NCI-H446 treated with DMSO at 0.1 percent for 48 hours (cell line): ENCODE results near the gene LACTBL1.
"Not testable (repeated sequence)": the region's sequence is repeated elsewhere in the genome, so short reads cannot be mapped to it uniquely, and the experiment has no call there.

Experiments used
- DNase-seq: peaks from one replicate; lab custom pipeline; 2025; lab: John Stamatoyannopoulos, UW

Gene LACTBL1

GRCh38 chr1:22976461-22977243, 4.0 kb upstream of the LACTBL1 start:
- DNase-seq, result peak; percentile 67

DNA sequence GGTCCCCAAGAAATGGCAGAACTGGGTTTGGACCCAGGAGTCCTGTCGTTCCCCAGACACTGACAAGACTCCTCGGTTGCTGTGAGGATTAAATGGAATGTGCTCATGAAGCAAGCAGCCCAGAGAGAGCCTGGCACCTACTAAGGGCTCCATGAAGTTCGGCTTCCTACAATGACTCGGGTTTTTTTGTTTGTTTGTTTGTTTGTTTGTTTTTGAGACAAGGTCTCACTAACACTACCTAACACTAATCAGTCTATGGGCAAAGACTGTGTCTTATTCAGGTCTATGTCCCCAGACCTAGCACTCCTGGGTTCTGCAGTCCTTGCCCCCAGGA, 3.4 kb upstream of the LACTBL1 start:
- no peak for DNase-seq

DNA sequence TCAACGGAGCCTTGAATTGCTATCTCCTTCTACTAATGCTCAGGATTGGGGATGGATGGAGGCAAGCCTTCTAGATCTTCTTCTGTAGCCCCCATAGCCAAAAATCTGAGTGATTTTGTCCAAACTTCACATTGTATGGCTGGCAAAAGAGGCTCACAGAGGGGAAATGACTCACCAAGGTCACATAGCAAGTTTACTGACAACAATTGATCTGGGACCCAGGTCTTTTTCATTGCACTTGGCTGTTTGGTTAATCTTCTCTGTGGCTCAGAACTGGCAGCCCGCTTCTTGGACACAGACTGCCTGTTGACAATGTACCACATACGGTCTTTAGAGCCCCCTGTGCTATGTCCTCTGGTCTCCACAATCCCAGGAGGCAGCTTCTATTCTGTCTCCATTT, 3.0 kb upstream of the LACTBL1 start:
- no peak for DNase-seq

- no peak for DNase-seq
Measured at GRCh38 chr1:22971611-22972405, 858 bp downstream of the LACTBL1 start.

- DNase-seq, result no peak
Measured at GRCh38 chr1:22971161-22971560, 1.5 kb downstream of the LACTBL1 start.

DNA sequence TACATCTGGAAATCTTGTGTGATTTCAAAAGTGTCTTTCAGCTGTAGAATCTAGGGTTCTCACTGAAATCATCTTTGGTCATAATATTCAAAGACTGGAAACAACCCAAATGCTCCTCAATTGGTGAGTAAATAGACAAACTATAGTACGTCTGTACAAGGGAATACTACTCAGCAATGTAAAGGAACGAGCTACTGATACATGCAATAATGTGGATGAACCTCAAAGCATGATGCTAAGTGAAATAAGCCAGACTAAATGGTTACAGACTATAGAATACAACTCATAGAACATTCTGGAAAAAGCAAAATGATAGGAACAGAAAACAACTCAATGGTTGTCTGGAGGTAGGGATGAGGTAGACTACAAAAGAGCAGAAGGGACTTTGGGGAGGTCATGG, 2.6 kb downstream of the LACTBL1 start:
- DNase-seq, result no peak

DNA sequence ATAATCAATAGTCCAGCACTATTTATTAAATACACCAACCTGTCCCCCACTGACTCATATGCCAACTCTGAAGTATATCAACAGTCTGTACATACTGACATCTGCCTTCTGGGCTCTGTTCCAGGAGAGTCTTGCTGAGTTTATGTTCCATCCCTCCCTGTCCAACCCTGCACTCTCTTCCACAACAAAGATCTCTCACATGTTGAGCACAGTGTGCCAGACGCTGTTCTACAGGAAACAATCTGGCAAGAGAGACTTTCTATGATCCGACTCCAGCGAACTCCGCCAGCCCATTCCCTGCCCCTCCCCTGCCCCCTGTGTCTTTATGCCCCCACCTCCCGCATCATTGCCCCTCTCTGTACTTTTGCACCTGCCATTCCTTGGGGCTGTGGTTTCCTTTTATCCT, 3.4 kb downstream of the LACTBL1 start:
- peak; percentile 98 for DNase-seq

DNA sequence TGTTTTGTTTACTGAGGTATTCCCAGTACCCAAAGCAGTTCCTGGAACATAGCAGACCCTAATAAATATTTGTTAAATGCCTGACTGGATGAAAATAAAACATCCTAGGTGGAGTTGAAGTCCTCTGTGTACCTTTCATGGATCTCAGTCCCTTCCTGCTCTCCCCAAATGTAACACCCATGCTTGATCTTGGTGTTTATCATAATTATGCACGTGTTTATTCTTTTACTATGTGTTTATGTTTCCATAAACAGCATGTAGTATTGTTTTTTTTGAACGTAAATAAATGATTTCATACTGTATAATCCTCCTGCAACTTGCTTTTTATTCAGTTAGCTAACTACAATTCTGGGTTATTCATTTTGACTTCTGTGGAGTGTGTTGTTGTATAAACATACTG, 4.8 kb downstream of the LACTBL1 start:
- no peak for DNase-seq

DNA sequence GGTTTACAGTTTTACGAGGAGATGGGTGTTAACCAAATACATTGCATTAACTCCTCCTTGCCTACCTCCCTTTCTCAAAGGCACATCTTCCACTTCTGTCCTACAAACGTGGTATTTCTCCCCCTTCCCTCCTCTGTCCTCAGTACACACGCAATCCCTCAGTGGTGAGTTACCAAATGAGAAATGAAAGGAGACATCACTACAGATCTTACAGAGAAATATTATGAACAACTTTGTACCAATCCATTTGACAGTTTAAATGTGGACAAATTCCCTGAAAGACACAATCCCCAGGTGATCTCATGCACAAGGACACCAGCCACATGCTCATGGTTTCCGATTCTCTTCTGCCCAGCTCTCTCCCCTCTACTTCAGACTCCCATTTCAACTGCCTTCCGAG, 6.4 kb downstream of the LACTBL1 start:
- no peak for DNase-seq

DNA sequence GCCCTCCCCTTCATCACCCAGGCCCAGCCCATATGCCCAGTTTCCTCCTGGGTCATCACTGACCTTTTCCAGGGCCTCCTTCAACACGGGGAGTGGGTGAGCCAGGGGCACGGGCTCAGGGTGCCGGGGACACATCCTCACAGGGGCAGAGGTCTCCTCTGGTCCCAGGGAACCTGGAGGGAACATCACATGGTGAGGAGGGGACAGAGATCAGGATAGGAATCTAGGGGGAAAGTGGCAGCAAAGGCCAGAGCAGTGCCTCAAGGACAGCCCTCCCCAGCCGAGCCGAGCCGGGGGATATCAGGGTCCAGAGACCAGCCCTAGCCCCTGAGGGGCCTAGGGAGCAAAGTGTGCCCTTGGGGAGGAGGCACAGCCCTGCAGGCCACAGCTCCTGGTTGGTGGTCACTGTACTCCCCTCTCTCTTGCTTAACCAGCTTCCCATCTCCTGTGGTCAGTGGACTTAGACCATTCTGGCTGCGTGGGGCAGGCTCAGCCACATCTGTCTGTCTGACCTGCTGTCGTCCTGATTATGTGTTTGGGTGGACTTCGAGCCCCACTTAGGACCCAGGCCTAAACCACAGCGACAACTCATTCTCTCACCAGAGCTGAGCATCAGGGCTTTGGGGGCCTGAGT, 9.5 kb downstream of the LACTBL1 start:
- no peak for DNase-seq

DNA sequence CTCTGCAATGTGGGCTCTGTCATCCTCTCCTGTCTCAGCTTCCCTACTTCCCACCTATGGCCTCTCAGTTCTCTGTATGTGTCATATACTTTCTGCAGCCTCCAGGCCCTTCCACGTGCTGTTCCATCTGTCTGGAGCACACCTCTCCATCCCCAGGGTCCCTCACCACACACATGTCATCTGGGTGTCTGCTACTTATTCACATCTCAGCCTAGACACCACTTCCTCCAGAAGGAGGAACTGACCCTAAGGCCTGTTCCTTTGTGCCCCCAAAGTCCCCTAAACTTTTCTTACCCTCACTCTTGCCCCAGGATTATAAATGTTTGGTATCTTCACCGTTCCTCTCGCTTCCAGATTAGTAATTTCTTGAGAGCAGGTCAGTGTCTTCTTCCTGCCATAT, 10.1 kb downstream of the LACTBL1 start:
- DNase-seq, result no peak

GRCh38 chr1:22959545-22960360, 12.9 kb downstream of the LACTBL1 start:
- no peak for DNase-seq

GRCh38 chr1:22958556-22958955, 14.1 kb downstream of the LACTBL1 start:
- no peak for DNase-seq

GRCh38 chr1:22957066-22957465, 15.6 kb downstream of the LACTBL1 start:
- no peak for DNase-seq

DNA sequence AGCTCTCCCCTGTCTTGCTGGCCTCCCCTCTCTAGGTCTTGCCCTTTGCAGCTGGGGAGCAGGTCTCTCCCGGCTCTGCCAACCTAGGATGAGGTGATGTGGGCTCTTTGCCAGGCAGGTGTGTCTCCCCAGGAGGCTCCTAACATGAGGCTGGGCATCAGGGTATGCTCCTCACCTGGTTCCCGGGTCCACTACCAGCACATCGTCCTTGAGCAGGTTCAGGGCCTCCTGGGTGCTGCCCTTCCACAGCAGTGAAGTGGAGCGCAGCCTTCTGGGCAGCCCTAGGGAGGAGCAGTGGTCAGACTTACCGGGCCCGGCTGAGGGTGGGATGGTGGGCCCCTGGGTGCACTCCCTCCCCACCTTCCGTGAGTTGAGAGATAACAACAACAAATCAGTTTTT, 17.5 kb downstream of the LACTBL1 start:
- no peak for DNase-seq

GRCh38 chr1:22953740-22954141, 18.9 kb downstream of the LACTBL1 start:
- DNase-seq, result no peak

DNA sequence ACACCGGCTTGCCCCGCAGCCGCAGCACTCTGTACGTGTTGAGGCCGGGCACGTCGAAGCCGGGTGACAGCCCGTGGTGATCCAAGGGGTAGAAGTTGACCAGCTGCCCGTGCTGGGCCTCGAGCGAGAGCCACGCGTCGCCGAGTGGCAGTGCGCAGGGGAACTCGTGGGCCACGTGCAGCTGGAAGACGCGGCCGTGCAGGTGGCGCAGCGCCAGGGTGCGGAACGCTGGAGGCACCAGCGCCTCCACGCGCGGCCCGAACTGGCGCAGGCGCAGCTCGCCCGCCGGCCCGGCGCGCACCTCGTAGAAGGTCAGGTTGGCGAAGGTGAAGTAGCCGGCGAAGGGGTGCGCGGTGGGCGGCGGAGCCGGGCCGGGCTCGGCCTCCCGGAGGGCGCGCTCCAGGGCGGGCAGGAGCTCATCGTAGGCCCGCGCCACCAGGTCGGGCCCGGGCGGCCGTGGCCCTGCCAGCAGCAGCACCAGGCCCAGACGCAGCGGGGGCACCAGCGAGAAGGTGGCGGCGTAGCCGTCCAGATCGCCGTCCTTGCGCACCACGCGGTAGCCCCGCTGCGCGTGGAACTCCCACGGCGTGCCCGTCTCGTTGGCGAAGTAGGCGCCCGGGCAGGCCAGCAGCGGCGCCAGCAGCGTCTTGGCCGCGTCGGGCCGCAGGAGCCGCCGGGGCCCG, 19.5 kb downstream of the LACTBL1 start:
- DNase-seq, result no peak

DNA sequence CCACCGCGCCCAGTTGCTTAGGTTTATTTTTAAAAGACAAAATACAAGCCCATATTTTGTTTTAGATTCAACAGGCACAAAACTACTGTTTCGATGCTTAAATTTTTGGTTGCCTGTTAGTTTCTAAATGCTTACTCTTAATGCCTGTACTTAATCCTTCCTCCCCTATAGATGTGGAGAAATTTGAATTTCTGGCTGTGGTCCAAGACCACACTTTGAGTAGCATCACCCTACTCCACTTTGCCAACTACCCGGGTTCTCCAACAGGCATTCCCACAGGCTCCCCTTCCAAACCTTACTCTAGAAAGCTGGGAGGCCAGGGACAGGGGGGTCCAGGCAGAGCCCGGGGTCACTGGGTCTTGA, 20.0 kb downstream of the LACTBL1 start:
- no peak for DNase-seq

DNA sequence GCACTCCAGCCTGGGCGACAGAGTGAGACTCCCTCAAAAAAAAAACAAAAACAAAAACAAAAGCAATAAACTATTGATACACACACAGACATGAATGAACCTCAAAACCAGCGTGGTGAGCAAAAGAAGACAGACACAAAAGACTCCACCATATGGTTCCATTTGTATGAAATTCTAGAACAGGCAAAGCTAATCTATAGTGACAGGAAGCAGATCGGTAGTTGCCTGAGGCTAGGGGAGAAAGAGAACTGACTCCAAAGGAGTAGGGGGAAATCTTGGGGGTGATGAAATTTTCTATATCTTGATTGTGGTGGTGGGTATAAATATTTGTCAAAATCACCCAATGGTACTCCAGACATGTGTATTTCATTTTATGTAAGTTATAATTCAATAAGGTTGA, 20.9 kb downstream of the LACTBL1 start:
- no peak for DNase-seq

- DNase-seq, result peak; percentile 72
Measured at GRCh38 chr1:22949822-22950331, 22.8 kb downstream of the LACTBL1 start.

DNA sequence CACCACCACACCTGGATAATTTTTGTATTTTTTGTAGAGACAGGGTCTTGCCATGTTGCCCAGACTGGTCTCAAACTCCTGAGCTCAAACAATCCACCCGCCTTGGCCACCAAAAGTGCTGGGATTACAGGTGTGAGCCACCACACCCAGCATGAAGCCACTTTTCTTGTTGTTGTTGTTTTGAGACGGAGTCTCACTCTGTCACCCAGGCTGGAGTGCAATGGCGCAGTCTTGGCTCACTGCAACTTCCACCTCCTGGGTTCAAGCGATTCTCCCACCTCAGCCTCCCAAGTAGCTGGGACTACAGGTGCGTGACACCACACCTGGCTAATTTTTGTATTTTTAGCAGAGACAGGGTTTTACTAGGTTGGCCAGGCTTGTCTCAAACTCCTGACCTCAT, 27.5 kb downstream of the LACTBL1 start:
- not testable (repeated sequence) for DNase-seq
